GM03348 (cell line): ENCODE data around the gene MYO1C.
"Not testable (repeated sequence)": the region's sequence is repeated elsewhere in the genome, so short reads cannot be mapped to it uniquely, and the experiment has no call there.

Experiments
- DNase-seq: peaks from one replicate; pipeline ENCODE4 v3.0.0; 2012; ENCODE audit warnings: low spot score

Gene MYO1C

GRCh38 chr17:1492249-1493206, at the start of gene MYO1C:
TSS of gene MYO1C (minus strand) at chr17:1492686. CDS start at chr17:1492487, 199 bp downstream.
- no peak for DNase-seq

GRCh38 chr17:1541367-1541904, 49.0 kb upstream of the MYO1C start:
- no peak for DNase-seq

DNA sequence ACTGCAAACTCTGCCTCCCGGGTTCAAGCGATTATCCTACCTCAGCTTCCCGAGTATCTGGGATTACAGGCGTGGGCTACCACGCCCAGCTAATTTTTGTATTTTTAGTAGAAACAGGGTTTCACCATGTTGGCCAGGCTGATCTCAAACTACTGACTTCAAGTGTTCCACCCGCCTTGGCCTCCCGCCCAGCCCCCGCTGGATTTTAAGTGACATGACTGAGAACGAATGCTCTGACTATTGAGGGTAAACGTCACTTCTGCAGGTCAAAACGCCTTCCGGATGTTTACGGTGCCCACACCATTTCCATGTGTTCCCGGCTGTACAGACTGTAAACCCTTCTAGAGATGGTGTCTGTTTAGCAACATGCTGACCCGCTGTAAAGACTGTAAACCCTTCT, 47.3 kb upstream of the MYO1C start:
- DNase-seq = no peak

DNA sequence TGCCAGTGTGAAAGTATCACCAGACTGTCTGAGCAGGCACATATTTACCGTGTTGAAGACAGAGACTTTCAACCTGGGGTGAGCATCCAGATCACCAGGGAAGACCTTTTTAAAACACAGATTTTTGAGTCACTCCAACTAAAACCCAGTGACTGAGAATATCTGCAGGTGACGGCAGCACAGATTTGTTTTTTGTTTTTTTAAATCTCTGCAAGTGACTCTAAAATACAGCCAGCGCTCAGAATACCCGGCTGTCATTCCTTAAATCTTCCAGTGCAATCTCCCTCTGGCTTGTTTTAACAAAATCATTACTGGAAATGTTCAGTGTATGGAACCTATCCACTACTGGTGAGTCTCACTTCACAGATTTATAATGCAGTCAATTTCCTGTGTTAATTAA, 43.3 kb upstream of the MYO1C start:
- DNase-seq = no peak

DNA sequence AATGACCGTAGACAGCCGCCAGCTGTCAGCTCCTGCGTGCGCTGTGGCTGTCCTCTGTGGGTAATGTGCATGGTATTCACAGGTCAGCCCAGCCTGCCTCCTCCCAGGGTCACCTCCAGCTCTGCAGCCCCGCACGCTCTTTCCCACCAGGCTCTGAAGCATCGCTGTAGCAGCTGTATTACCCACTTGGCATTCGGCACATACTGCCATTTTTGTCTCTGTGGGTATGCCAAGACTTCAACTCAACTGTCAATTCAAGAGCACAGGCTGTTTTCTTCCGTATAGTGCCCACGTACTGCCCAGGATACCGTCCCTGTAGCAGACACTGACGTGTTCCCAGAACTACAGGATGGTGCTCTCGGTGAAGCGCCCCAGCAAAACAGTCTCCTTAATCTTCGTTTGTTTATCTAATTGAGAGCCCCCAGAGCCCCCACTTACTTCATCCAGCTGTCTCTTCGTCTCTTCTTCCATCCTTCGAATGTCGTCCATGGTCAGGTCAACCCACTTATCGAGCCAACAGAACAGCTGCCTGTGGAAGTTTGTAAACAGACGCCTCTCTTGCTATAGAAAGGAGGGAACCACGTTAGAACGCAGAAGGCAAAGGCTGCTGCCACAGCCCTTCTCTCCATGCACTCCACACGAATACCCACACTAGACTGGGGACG, 41.3 kb upstream of the MYO1C start:
- no peak for DNase-seq

- DNase-seq = no peak
These were observed 40.5 kb upstream of the MYO1C start for GRCh38 chr17:1532836-1533602.

DNA sequence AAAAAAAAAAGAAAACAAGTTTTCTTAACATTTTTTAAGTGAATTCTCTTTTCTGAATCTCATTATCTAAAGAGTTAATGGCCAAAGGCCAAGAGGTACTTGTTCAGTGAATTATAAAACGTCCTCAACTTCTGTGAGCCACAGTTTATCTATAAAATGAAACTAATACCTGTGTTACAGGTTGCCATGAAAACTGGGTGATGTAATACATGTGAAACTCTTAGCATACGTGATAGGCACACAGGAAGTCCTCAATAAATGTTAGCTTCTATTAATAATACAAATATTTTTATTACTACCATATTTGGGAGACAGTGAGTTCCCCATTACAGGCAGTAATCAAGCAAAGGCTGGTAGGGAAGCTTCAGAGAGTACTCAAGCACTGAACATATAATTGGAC, 37.4 kb upstream of the MYO1C start:
- DNase-seq = no peak

DNA sequence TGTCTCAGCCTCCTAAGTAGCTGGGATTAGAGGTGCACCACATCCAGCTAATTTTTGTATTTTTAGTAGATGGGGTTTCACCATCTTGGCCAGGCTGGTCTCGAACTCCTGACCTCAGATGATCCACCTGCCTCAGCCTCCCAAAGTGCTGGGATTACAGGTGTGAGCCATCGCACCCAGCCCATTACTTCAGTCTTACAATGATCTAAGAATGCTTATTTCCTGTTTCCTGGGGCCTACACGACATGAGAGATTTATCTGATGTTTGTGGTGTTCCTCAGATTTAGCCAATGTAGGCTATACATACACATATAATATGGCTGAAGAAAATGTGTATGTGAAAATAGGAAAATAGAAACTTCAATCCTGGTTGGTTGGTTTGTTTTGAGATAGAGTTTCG, 34.4 kb upstream of the MYO1C start:
- not testable (repeated sequence) for DNase-seq

DNA sequence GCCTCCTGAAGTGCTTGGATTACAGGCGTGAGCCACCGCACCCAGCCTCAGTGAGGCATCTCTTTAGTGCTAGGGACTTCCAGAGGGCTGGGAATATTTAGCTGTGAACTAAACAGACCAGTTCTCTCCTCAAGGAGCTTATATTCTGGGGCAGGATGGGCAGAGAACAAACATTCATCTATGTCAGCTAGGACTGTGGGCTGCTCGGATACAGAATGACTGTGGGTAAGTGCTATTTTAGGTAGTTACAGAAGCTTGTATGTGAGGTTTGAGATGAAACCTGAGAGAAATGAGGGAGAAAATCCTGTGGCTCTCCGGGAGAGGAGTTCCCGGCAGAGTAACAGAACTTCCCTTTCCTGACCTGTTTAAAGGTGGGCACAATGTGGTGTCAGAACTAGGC, 30.1 kb upstream of the MYO1C start:
- DNase-seq = no peak

- no peak for DNase-seq
These were observed 28.7 kb upstream of the MYO1C start for GRCh38 chr17:1521086-1521640.

DNA sequence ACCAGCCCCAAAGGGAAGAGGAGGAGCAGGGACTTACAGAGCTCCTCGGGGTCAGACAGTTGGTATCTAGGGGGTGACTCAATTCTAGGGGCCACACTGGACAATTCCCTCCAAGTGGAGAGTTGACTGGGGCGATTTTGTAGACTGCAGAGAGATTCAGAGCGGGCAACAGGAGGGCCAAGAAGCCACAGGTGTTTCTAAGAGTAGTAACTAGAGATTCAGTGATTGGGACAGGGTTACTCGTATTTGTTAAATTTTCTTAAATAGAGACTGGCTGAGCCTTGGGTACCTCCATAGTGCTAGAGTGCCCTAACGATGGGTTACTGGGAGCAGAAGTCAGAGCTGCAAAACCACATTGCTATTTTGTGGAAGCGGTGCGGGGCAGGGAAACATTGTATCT, 27.2 kb upstream of the MYO1C start:
- DNase-seq = no peak

DNA sequence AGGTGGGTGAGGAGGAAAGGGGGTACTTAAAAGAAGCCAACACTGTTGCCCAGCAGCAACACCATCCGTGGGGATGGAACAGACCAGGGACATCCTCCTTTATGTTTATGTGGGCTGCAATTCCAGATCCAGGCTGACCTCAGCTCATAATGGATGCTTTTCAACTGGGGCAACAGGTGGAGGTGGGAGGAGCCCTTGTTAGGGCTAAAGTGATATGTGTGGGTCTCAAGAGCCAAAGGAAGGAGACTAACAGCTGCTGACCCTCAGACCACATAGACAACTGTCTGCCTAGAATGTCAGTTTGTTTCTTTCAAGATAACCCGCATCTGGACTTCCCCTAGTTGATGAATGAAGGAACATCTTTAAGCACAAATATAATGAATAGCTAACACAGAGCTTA, 25.9 kb upstream of the MYO1C start:
- no peak for DNase-seq

DNA sequence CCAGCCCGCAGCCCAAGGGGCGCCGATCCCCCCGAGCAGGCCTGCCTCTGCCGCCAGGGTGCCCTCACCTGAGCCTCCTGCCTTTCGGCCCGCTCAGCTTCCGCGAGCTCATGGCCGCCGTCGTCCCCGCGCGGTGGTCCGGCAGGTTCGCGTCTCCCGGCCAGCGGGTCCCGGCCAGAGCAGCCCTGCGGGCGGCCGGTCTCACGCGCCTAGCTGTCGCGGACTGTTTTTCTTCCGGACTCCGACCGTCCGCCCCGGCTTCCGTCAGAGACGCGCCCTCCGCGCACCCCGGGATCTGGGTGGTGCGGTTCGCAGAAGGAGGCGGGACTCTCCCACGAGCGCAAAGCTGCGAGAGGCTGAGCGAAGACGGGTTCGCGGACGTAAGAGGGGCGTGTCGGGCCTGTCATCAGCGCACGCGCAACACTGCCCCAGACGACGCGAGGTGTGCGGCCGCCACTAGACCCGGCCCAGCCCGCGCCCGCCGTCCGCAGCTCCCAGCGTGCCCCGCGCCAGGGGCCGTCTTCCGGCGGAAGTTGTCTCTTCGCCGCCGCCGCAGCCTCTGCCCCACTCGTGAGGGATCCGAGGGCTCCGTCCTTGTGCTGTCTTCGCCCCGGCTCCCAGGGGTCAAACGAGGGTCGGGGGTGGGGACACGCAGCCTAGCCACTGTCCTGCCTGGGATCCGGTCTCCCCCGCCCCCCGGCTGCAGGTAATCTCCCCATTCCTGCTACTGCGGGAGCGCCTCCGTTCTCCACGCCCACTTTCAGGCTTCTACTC, 24.1 kb upstream of the MYO1C start, which contains the start of gene INPP5K:
TSS of gene INPP5K (minus strand) at position 225 of the 774 bp plus-strand sequence. CDS start at position 112, 113 bp downstream.
- DNase-seq = peak; percentile 100

DNA sequence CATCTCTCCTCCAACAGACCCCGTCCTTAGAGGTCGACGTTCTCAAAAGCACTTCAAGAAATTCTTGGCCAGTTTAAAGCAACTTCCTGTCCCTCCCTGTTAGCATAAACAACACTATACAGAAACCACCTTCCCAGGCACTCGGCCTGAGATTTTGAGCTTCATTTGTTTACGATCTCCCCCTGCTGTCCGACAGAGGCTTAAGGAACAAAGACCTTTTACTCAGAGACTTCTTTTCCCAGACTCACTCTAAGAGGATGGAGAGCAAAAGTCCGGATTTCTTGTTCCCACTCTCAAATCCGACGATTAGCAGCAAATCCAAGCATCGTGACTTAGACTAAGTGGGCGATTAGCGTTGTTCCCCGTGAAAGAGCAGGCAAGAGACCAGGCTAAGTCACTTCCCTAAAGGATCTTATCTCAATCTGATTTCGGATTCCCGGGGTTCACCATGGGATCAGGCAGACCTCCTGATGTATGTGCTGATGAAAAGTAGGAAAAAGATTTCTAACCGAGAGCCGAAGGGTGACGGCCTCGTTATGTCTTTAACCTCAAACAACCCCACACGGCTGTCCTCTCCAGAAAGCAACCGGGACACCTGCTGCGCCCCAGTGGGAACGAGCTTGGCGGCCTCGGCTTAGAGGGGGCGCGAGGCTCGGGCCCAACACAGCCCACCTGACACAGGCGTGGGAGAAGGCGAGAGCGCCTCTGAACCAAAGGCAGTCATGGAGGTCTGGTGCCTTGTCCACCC, 23.3 kb upstream of the MYO1C start:
- peak; percentile 82 for DNase-seq

DNA sequence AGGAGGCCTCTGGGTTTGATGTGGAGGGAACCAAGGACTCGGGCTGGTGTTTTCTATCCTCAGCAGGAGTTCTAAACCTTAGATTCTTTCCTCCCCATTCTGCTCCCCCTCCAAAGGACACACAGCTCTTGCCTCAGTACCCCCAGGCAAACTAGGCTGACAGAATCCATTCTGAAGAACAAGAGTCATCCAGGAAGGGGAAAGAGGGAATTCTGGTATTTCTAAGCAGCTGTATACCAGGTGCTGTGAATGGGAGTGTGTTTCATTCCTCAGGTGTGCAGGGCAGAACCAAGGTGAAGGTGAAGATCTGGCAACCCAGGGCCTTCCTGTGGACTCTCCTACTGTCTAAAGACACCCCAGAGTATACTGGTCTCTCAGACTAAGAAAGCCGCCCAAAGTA, 19.9 kb upstream of the MYO1C start:
- DNase-seq = no peak

GRCh38 chr17:1511756-1512321, 19.4 kb upstream of the MYO1C start:
- DNase-seq = peak; percentile 63

DNA sequence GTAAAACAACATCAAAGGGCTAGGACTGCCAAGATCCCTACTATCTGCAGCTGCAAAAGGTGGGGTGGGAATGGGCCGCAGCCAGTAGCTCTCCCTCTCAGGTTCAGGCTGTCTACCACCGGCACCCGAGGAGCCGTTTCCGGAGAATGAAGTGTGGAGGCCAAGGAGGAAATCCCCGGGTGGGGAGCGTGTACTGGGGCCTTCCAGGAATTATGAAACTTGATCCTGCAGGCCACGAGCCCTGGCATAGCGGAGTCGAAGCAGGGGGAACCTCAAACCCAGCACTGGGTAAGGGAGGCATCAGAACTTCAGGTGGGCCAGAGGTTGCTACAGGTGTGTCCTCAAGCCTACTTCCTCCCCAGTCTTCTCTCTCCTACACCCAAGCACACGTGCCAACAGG, 18.8 kb upstream of the MYO1C start:
- peak; percentile 31 for DNase-seq

- no peak for DNase-seq
These were observed 16.9 kb upstream of the MYO1C start for GRCh38 chr17:1509290-1509881.

- not testable (repeated sequence) for DNase-seq
These were observed 16.2 kb upstream of the MYO1C start for GRCh38 chr17:1508709-1509108.
